K562 (cell line): Measurements from ENCODE around the gene SERPINA12. TPM values are rescaled to one million over a fixed set of nuclear protein-coding genes. Genes with fewer than 3 reads are reported as not detected.
A peak's percentile ranks its signal among the peaks of the same experiment; 100 is the strongest.

Experiments used
- GATAD2A ChIP-seq: fragments of 450-650 bp; IDR thresholded peaks from 2 replicates; pipeline ENCODE4 v1.6.1; 2017
- MCM2 ChIP-seq: fragments of 450-650 bp; IDR thresholded peaks from 2 replicates; pipeline ENCODE4 v1.6.1; 2017; ENCODE audit warnings: low read depth, mild to moderate bottlenecking
- RAD21 ChIP-seq, 2 experiments: fragments of 250-450 bp in 1 of 2; fragments of 450-650 bp in 1 of 2; sonication (Bioruptor Pico) in 1 of 2; formaldehyde crosslinking in 1 of 2; IDR thresholded peaks in 1 of 2; conservative IDR thresholded peaks in 1 of 2; 2 replicates each; pipeline versions ENCODE4 v1.4.0 to v1.8.0; 2020 to 2022; ENCODE audit warnings: mild to moderate bottlenecking in 2 of 2, moderate library complexity in 1 of 2
- ZBTB7A ChIP-seq: IDR thresholded peaks from 2 replicates; pipeline ENCODE4 v1.6.1; 2011; ENCODE audit warnings: low read depth, mild to moderate bottlenecking, low read length, moderate library complexity, borderline replicate concordance; ENCODE audit not compliant: control insufficient read depth
- polyA plus RNA-seq, 8 experiments: library from polyadenylated mRNA; depleted of rRNA in 4 of 8; stranded (reverse) in 5 of 8; unstranded in 3 of 8; fragments of >200 nt; fragmentation: Nextera tagmentation in 2 of 8; fragmentation: Illumina TruSeq in 1 of 8; extraction: Ambion mirVana in 2 of 8; extraction: Trizol in 1 of 8; gene quantifications; 2 replicates each; pipeline versions ENCODE4 v1.2.1 to v1.2.3, GENCODE V29; 2011 to 2014; ENCODE audit warnings: inconsistent platforms in 1 of 8, missing spikeins in 1 of 8
- total RNA-seq, 7 experiments: library from RNA; depleted of rRNA in 6 of 7; stranded (reverse); fragments of >200 nt in 6 of 7; fragmentation: Illumina TruSeq in 2 of 7; extraction: Trizol in 2 of 7; gene quantifications; 2 replicates each; pipeline versions ENCODE4 v1.2.1 to v1.2.3, GENCODE V29; 2011 to 2021; ENCODE audit warnings: low replicate concordance in 1 of 7
- TF ChIP-seq, protein P1 (sequence below): fragments of 450-650 bp; IDR thresholded peaks from 2 replicates; pipeline ENCODE4 v1.6.1; 2016; ENCODE audit warnings: low read depth
- TF ChIP-seq, protein P2 (sequence below): fragments of 450-650 bp; formaldehyde crosslinking; IDR thresholded peaks from 2 replicates; pipeline ENCODE4 v1.4.0; 2020; ENCODE audit warnings: mild to moderate bottlenecking, moderate library complexity
- TF ChIP-seq, protein P3 (sequence below): IDR thresholded peaks from 2 replicates; pipeline ENCODE4 v1.6.1; 2011; ENCODE audit warnings: borderline replicate concordance, low read depth, mild to moderate bottlenecking, moderate library complexity, low read length; ENCODE audit not compliant: insufficient read depth, poor library complexity, severe bottlenecking
- TF ChIP-seq, protein P4 (sequence below), 3 experiments: IDR thresholded peaks in 2 of 3; conservative IDR thresholded peaks in 1 of 3; 2 replicates each; pipeline ENCODE4 v1.5.1; 2011 to 2012; ENCODE audit warnings: low read length in 3 of 3, mild to moderate bottlenecking in 3 of 3, control low read depth in 2 of 3, improper control_type of control experiment in 1 of 3, inconsistent platforms in 1 of 3, low read depth in 1 of 3, mixed read lengths in 1 of 3, moderate library complexity in 1 of 3; ENCODE audit not compliant: insufficient read depth in 2 of 3

The SERPINA12 gene
- total and polyA plus RNA-seq, 9 of the 15 experiments (the other 6 are each of a cell fraction or from before 2014, with no cell fraction given): not detected

DNA sequence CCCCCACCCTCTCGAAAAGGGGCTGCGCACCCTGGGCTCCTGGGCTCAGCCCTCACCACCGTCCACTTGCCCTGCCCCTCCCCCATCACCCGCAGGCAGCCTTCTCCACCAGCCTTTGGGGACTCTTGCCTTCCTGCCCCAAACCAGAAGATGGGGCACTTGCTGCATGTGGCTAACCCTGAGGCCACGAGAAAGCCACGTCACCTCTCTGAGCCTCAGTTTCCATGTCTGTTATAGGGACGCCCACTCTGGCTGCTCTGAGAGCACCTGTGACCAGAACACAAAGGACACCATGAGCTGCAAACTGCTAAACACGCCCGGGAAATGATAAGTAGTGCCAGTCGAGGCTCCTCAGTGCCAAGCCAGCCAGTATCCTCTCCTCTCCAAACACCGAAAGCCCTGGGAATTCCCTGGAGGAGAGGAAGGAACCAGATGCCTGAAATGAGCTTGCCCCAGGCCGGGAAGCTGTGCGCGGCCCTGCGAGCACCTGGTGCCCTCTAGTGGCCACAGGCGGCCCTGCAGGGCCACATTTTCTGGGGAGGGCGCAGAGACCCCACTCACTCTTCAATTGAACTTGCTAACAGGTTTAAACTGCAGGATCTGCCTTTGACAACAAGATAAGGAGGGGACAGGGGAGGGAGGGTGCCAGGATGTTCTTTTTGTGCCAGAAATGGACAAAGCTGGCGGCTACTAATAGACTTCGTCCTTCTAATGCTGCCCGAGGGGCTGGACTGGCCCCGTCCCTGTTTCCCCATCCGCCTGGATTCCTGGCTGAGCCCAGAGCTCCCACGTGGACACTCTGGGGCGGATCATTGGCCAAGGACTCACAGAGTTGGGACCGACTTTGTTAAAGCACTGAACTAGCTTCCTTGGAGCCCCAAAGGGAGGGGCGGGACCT, 23.1 kb downstream of the SERPINA12 start (continued):
- TF ChIP-seq, protein P1, sequence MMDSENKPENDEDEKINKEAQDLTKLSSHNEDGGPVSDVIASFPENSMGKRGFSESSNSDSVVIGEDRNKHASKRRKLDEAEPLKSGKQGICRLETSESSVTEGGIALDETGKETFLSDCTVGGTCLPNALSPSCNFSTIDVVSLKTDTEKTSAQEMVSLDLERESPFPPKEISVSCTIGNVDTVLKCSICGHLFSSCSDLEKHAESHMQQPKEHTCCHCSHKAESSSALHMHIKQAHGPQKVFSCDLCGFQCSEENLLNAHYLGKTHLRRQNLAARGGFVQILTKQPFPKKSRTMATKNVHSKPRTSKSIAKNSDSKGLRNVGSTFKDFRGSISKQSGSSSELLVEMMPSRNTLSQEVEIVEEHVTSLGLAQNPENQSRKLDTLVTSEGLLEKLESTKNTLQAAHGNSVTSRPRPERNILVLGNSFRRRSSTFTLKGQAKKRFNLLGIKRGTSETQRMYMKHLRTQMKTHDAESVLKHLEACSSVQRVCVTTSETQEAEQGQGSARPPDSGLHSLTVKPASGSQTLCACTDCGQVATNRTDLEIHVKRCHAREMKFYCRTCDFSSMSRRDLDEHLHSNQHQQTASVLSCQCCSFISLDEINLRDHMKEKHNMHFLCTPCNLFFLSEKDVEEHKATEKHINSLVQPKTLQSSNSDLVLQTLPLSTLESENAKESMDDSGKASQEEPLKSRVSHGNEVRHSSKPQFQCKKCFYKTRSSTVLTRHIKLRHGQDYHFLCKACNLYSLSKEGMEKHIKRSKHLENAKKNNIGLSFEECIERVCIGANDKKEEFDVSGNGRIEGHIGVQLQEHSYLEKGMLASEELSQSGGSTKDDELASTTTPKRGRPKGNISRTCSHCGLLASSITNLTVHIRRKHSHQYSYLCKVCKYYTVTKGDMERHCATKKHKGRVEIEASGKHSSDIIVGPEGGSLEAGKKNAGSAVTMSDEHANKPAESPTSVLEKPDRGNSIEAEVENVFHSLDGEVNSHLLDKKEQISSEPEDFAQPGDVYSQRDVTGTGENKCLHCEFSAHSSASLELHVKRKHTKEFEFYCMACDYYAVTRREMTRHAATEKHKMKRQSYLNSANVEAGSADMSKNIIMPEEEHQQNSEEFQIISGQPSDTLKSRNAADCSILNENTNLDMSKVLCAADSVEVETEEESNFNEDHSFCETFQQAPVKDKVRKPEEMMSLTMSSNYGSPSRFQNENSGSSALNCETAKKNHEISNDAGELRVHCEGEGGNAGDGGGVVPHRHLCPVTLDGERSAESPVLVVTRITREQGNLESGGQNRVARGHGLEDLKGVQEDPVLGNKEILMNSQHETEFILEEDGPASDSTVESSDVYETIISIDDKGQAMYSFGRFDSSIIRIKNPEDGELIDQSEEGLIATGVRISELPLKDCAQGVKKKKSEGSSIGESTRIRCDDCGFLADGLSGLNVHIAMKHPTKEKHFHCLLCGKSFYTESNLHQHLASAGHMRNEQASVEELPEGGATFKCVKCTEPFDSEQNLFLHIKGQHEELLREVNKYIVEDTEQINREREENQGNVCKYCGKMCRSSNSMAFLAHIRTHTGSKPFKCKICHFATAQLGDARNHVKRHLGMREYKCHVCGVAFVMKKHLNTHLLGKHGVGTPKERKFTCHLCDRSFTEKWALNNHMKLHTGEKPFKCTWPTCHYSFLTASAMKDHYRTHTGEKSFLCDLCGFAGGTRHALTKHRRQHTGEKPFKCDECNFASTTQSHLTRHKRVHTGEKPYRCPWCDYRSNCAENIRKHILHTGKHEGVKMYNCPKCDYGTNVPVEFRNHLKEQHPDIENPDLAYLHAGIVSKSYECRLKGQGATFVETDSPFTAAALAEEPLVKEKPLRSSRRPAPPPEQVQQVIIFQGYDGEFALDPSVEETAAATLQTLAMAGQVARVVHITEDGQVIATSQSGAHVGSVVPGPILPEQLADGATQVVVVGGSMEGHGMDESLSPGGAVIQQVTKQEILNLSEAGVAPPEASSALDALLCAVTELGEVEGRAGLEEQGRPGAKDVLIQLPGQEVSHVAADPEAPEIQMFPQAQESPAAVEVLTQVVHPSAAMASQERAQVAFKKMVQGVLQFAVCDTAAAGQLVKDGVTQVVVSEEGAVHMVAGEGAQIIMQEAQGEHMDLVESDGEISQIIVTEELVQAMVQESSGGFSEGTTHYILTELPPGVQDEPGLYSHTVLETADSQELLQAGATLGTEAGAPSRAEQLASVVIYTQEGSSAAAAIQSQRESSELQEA: no peak
- TF ChIP-seq, protein P2, sequence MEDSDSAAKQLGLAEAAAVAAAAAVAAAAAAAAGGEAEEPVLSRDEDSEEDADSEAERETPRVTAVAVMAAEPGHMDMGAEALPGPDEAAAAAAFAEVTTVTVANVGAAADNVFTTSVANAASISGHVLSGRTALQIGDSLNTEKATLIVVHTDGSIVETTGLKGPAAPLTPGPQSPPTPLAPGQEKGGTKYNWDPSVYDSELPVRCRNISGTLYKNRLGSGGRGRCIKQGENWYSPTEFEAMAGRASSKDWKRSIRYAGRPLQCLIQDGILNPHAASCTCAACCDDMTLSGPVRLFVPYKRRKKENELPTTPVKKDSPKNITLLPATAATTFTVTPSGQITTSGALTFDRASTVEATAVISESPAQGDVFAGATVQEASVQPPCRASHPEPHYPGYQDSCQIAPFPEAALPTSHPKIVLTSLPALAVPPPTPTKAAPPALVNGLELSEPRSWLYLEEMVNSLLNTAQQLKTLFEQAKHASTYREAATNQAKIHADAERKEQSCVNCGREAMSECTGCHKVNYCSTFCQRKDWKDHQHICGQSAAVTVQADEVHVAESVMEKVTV (CRISPR knock-in tag): 0 out of 2 replicates have a peak, but pooled peaks have one; percentile 8
- TF ChIP-seq GATAD2A (no peak), MCM2 (no peak), RAD21 (CRISPR knock-in tag; conservative IDR thresholded peaks at IDR 0.05 in 1 of 2, IDR thresholded peaks at IDR 0.05 in 1 of 2) (peak; percentile 31 to 63; a peak in 3 of 4 replicates), ZBTB7A (peak; percentile 56; the same call in 1 of the 2 replicates)
- TF ChIP-seq, protein P3, sequence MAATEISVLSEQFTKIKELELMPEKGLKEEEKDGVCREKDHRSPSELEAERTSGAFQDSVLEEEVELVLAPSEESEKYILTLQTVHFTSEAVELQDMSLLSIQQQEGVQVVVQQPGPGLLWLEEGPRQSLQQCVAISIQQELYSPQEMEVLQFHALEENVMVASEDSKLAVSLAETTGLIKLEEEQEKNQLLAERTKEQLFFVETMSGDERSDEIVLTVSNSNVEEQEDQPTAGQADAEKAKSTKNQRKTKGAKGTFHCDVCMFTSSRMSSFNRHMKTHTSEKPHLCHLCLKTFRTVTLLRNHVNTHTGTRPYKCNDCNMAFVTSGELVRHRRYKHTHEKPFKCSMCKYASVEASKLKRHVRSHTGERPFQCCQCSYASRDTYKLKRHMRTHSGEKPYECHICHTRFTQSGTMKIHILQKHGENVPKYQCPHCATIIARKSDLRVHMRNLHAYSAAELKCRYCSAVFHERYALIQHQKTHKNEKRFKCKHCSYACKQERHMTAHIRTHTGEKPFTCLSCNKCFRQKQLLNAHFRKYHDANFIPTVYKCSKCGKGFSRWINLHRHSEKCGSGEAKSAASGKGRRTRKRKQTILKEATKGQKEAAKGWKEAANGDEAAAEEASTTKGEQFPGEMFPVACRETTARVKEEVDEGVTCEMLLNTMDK: peak; percentile 17
- TF ChIP-seq, protein P4, sequence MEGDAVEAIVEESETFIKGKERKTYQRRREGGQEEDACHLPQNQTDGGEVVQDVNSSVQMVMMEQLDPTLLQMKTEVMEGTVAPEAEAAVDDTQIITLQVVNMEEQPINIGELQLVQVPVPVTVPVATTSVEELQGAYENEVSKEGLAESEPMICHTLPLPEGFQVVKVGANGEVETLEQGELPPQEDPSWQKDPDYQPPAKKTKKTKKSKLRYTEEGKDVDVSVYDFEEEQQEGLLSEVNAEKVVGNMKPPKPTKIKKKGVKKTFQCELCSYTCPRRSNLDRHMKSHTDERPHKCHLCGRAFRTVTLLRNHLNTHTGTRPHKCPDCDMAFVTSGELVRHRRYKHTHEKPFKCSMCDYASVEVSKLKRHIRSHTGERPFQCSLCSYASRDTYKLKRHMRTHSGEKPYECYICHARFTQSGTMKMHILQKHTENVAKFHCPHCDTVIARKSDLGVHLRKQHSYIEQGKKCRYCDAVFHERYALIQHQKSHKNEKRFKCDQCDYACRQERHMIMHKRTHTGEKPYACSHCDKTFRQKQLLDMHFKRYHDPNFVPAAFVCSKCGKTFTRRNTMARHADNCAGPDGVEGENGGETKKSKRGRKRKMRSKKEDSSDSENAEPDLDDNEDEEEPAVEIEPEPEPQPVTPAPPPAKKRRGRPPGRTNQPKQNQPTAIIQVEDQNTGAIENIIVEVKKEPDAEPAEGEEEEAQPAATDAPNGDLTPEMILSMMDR (IDR thresholded peaks at IDR 0.05 in 2 of 3, conservative IDR thresholded peaks at IDR 0.05 in 1 of 3; ENCODE audit: insufficient read depth in 2 of 3, low read depth in 1 of 3, low read length in 3 of 3): peak; percentile 70 to 88 (median 79)
